HEK293T (cell line): ENCODE measurements around the gene BZW2.

Experiments
- CTCF ChIA-PET: fragments of 350-600 bp; formaldehyde crosslinking; extraction: SDS; loops from one replicate; lab custom pipeline; 2021; ENCODE audit warnings: antibody characterized with exemption, inconsistent platforms; lab: Yijun Ruan, JAX
- POLR2A ChIA-PET: fragments of 350-600 bp; formaldehyde crosslinking; extraction: SDS; loops from one replicate; lab custom pipeline; 2020; ENCODE audit warnings: antibody characterized with exemption, inconsistent platforms; lab: Yijun Ruan, JAX
- DNase-seq: peaks from one replicate; pipeline ENCODE4 v3.0.0; 2012; ENCODE audit warnings: mixed read lengths; ENCODE audit errors: extremely low spot score
- ARNT ChIP-seq: fragments of 450-650 bp; IDR thresholded peaks from 2 replicates; pipeline ENCODE4 v1.6.1; 2017; ENCODE audit warnings: mild to moderate bottlenecking
- BHLHE40 ChIP-seq: fragments of 450-650 bp; IDR thresholded peaks from 2 replicates; pipeline ENCODE4 v1.6.1; 2016; ENCODE audit warnings: mild to moderate bottlenecking, moderate library complexity, borderline replicate concordance
- CTBP1 ChIP-seq: fragments of 450-650 bp; IDR thresholded peaks from 2 replicates; pipeline ENCODE4 v1.6.1; 2016; ENCODE audit warnings: borderline replicate concordance
- ELF4 ChIP-seq: fragments of 450-650 bp; IDR thresholded peaks from 2 replicates; pipeline ENCODE4 v1.6.1; 2017; ENCODE audit warnings: antibody characterized with exemption
- FOXA1 ChIP-seq: fragments of 450-650 bp; IDR thresholded peaks from 2 replicates; pipeline ENCODE4 v1.6.1; 2016; ENCODE audit warnings: mild to moderate bottlenecking
- FOXK2 ChIP-seq: fragments of 450-650 bp; IDR thresholded peaks from 2 replicates; pipeline ENCODE4 v1.6.1; 2016; ENCODE audit warnings: mild to moderate bottlenecking
- FOXM1 ChIP-seq: fragments of 450-650 bp; IDR thresholded peaks from 2 replicates; pipeline ENCODE4 v1.6.1; 2017; ENCODE audit warnings: mild to moderate bottlenecking, borderline replicate concordance
- HDGF ChIP-seq: fragments of 450-650 bp; IDR thresholded peaks from 2 replicates; pipeline ENCODE4 v1.6.1; 2017; ENCODE audit warnings: antibody characterized with exemption, borderline replicate concordance
- L3MBTL2 ChIP-seq: fragments of 450-650 bp; conservative IDR thresholded peaks from 2 replicates; pipeline ENCODE4 v1.6.1; 2016; ENCODE audit warnings: mild to moderate bottlenecking
- LEF1 ChIP-seq: fragments of 450-650 bp; IDR thresholded peaks from 2 replicates; pipeline ENCODE4 v1.6.1; 2017; ENCODE audit warnings: mild to moderate bottlenecking, borderline replicate concordance
- NFRKB ChIP-seq: fragments of 450-650 bp; IDR thresholded peaks from 2 replicates; pipeline ENCODE4 v1.6.1; 2016; ENCODE audit warnings: mild to moderate bottlenecking, moderate library complexity
- PKNOX1 ChIP-seq: fragments of 450-650 bp; IDR thresholded peaks from 2 replicates; pipeline ENCODE4 v1.6.1; 2016
- SP1 ChIP-seq: fragments of 450-650 bp; IDR thresholded peaks from 2 replicates; pipeline ENCODE4 v1.6.1; 2017
- SUZ12 ChIP-seq: fragments of 450-650 bp; IDR thresholded peaks from 2 replicates; pipeline ENCODE4 v1.6.1; 2016; ENCODE audit warnings: mild to moderate bottlenecking
- TARDBP ChIP-seq: fragments of 450-650 bp; IDR thresholded peaks from 2 replicates; pipeline ENCODE4 v1.6.1; 2016
- ZNF384 ChIP-seq: fragments of 450-650 bp; IDR thresholded peaks from 2 replicates; pipeline ENCODE4 v1.6.1; 2016

The BZW2 gene

GRCh38 chr7:16647435-16647960 is 1.5 kb downstream of the BZW2 start:
- TF ChIP-seq FOXM1: no peak
- TF ChIP-seq L3MBTL2: no peak
- TF ChIP-seq ARNT: no peak
- no peak for TF ChIP-seq CTBP1
- no peak for TF ChIP-seq NFRKB
- TF ChIP-seq ZNF384: no peak
- TF ChIP-seq TARDBP: no peak
- TF ChIP-seq LEF1: no peak
- TF ChIP-seq FOXK2: no peak
- no peak for TF ChIP-seq BHLHE40
- TF ChIP-seq SP1: no peak
- POLR2A ChIA-PET: no interaction called here
- DNase-seq: no peak
- CTCF ChIA-PET: no interaction called here

- no peak for TF ChIP-seq FOXK2
- TF ChIP-seq SP1: no peak
- no peak for TF ChIP-seq FOXA1
- no peak for TF ChIP-seq HDGF
- TF ChIP-seq ELF4: no peak
- no peak for TF ChIP-seq CTBP1
- TF ChIP-seq TARDBP: no peak
- no peak for TF ChIP-seq SUZ12
- TF ChIP-seq BHLHE40: no peak
- TF ChIP-seq ZNF384: no peak
- no peak for TF ChIP-seq LEF1
- no peak for TF ChIP-seq FOXM1
- no peak for TF ChIP-seq NFRKB
- TF ChIP-seq PKNOX1: no peak
- no peak for TF ChIP-seq L3MBTL2
- no peak for TF ChIP-seq ARNT
- DNase-seq: no peak
- ChIA-PET CTCF (no interaction called here), POLR2A (no interaction called here)
These were observed 2.6 kb downstream of the BZW2 start for GRCh38 chr7:16648551-16648950.

- CTCF ChIA-PET: no interaction called here
- TF ChIP-seq TARDBP (no peak), CTBP1 (no peak), LEF1 (no peak), PKNOX1 (no peak), FOXA1 (no peak), SUZ12 (no peak), ZNF384 (no peak), L3MBTL2 (no peak), FOXK2 (no peak), ARNT (no peak), ELF4 (no peak), NFRKB (no peak), BHLHE40 (no peak), FOXM1 (no peak), HDGF (no peak), SP1 (no peak)
- DNase-seq: no peak
- POLR2A ChIA-PET: no interaction called here
These were observed 3.2 kb downstream of the BZW2 start for GRCh38 chr7:16649196-16649595.

- ChIA-PET CTCF (no interaction called here), POLR2A (no interaction called here)
- TF ChIP-seq HDGF (no peak), ZNF384 (no peak), FOXM1 (no peak), LEF1 (no peak), SP1 (no peak), L3MBTL2 (no peak), BHLHE40 (no peak), CTBP1 (no peak), SUZ12 (no peak), FOXA1 (no peak), ARNT (no peak)
- DNase-seq: no peak
These were observed 4.3 kb downstream of the BZW2 start for GRCh38 chr7:16650266-16650665.

GRCh38 chr7:16651396-16652239 is 5.6 kb downstream of the BZW2 start:
- ChIA-PET POLR2A (no interaction called here), CTCF (interaction anchor here (0.6 kb wide), 1 partner anchor 15 kb away, joined by 5 read pairs; no protein-coding TSS in a partner anchor)
- DNase-seq: no peak
- TF ChIP-seq L3MBTL2 (no peak), FOXA1 (no peak), CTBP1 (no peak), FOXK2 (no peak), TARDBP (no peak), FOXM1 (no peak), LEF1 (no peak), ARNT (no peak), PKNOX1 (no peak), SP1 (no peak), SUZ12 (no peak), BHLHE40 (no peak), ZNF384 (no peak), HDGF (no peak)

GRCh38 chr7:16652240-16652583 is 6.2 kb downstream of the BZW2 start:
- TF ChIP-seq ELF4 (no peak), FOXM1 (no peak), FOXK2 (no peak), SUZ12 (no peak), ARNT (no peak), CTBP1 (no peak), ZNF384 (no peak), SP1 (no peak)
- POLR2A ChIA-PET: no interaction called here
- no peak for DNase-seq
- CTCF ChIA-PET: no interaction called here
